Posterior cingulate gyrus (tissue), 11 donors: Measurements from ENCODE around the gene MMP24OS.

Experiments used
- DNase-seq, 10 donors: peaks; one replicate each; pipeline versions ENCODE4 v3.0.0 to v3.0.0-alpha.2; 2020 to 2021; ENCODE audit warnings: mixed read lengths in 3 of 10
- intact Hi-C: fragments of 100-400 bp; cut with DNase I; formaldehyde crosslinking; loops from one replicate; pipeline ENCODE4 v1.15.1; 2023

The MMP24OS gene

GRCh38 chr20:35293303-35294292 is 15.7 kb upstream of the MMP24OS start:
- intact Hi-C loops = no loop called here
- peak in 2 of 10 donors; percentile 14 to 52 for DNase-seq

DNA sequence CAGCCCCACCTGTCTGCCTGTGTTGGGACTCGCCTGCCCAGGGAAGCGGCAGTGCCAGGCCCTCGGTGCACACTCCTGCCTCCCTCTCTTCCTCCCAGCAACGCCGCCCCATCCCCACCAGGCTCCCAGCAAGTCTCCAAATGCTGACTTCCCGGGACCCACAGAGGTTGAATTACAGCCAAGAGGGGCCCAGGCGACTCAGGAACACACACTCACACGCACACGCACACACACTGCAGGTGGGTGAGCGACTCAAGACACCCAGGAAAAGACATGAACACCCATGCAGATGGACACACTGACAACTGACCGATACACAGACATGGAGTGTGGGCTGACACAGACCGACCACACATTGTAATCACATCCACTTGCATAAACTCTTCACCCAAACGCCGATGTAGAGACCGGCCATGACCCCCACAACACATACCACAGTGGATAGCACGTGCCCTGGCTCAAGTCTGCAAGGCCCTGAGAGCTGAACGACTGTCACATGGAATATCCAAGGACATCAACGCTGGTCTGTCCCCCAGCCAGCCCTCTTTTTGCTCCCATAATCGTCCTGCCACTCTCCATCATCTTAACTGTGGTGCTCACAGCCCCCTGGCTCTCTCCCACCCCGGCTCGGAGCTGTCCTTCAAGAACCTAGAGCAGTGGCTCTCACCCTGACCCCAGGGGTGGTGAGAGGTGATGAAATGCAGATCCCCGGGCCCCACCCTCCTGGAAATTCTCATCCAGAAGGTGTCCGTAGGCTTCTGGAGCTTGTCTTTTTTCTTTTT is 14.8 kb upstream of the MMP24OS start:
- intact Hi-C loops = no loop called here
- peak in 2 of 10 donors; percentile 55 to 67 for DNase-seq

GRCh38 chr20:35291654-35292503 is 14.0 kb upstream of the MMP24OS start, which contains the start of gene FAM83C:
Gene FAM83C (minus strand): TSS chr20:35292425. CDS start chr20:35292304, 121 bp downstream.
- peak in 2 of 10 donors; percentile 69 to 72 for DNase-seq
- intact Hi-C loops = no loop called here

- intact Hi-C loops = no loop called here
- peak in 2 of 10 donors; percentile 51 to 65 for DNase-seq
These were observed 13.0 kb upstream of the MMP24OS start for GRCh38 chr20:35290887-35291417.

- intact Hi-C loops = no loop called here
- DNase-seq = peak in 1 of 10 donors; percentile 28
These were observed 12.4 kb upstream of the MMP24OS start for GRCh38 chr20:35290186-35290886.

DNA sequence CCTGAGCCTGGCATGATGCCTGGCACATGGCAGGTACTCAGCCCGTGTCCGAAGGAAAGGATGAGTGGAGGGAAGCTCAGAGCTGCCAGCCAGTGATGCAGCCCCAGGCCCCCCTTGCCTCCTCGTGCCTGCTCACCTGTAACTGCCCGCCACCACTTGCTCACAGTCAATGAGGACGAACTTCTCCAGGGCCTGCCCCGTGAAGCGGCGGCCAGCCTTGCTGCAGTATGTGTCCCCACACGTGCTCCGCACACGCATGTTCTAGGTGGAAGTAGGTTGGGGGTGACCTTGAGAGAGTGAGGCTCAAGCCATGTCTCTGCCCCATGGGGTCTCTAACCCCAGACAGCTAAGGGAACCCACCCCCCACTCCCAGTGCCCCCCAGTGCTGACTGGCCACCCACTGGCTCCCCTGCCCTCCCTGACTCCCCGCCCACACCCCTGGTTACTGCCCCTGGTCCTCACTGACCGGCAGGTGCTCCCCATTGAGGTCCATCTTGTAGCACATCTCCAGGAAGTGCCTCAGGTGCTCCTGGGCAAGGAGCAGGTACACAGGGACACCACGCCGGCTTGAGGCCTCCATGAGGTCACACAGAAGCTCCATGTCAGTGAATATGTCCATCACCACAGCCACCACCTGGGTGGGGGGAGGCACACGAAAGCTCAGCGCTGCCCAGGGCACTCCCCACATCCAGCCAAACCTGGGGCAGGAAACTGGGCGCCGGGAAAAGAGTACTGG is 10.6 kb upstream of the MMP24OS start:
- peak in 1 of 10 donors; percentile 54 for DNase-seq
- intact Hi-C loops = no loop called here

- peak in 2 of 10 donors; percentile 36 to 48 for DNase-seq
- intact Hi-C loops = no loop called here
These were observed 9.8 kb upstream of the MMP24OS start for GRCh38 chr20:35287509-35288324.

DNA sequence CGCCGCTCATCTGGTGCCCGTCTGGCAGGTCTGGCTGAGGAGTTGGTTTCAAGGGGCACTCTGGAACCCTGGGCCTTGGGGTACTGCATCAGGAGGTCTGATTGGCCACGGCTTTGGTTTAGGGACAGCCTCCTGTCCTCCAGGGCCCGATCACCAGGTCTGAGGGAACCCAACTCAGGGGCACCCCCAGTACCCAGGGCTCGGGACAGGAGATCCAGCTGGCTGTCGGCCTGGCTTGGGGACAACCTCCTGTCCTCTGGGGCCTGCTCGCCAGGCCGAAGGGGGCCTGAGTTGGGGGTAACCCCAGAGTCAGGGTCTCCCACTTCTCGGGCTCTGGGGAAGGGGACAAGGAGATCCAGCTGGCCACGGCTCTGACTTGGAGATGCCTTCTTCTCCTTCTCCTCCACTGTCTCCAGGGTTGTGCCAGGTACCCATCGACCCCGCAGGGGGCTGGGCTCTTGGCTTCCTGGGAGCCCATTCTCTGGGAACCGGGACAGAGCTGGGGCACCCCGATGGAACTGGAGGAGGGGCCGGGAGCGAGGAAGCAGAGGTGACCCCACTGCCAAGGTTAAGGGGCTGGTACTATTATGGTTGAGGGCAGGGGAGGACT is 9.1 kb upstream of the MMP24OS start:
- intact Hi-C loops = no loop called here
- peak in 1 of 10 donors; percentile 74 for DNase-seq

- intact Hi-C loops = no loop called here
- DNase-seq = peak in 2 of 10 donors; percentile 66 to 69
These were observed 8.4 kb upstream of the MMP24OS start for GRCh38 chr20:35286077-35286898.

DNA sequence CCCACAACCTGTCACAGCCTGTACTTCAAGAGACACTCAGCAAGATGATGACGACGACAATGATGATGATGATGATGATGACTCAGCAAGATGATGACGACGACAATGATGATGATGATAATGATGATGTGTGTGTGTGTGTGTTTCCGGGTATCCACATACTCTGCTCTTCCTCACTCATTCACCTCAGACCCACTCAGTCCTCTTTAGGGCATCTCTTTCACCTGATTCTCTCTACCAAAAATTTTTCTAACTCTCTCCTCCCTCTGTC is 7.8 kb upstream of the MMP24OS start:
- DNase-seq = no peak
- intact Hi-C loops = no loop called here

GRCh38 chr20:35284992-35285805 is 7.3 kb upstream of the MMP24OS start:
- intact Hi-C loops = no loop called here
- peak in 3 of 10 donors; percentile 15 to 69 (median 26) for DNase-seq

- intact Hi-C loops = no loop called here
- peak; percentile 61 to 97 (median 83) for DNase-seq
These were observed 6.5 kb upstream of the MMP24OS start, which contains the start of gene EIF6 for GRCh38 chr20:35284267-35284991. Gene EIF6 (minus strand): TSS chr20:35284772. CDS start chr20:35284487, 285 bp downstream.

- DNase-seq = no peak
- intact Hi-C loops = no loop called here
These were observed 5.7 kb upstream of the MMP24OS start for GRCh38 chr20:35283441-35284266.

DNA sequence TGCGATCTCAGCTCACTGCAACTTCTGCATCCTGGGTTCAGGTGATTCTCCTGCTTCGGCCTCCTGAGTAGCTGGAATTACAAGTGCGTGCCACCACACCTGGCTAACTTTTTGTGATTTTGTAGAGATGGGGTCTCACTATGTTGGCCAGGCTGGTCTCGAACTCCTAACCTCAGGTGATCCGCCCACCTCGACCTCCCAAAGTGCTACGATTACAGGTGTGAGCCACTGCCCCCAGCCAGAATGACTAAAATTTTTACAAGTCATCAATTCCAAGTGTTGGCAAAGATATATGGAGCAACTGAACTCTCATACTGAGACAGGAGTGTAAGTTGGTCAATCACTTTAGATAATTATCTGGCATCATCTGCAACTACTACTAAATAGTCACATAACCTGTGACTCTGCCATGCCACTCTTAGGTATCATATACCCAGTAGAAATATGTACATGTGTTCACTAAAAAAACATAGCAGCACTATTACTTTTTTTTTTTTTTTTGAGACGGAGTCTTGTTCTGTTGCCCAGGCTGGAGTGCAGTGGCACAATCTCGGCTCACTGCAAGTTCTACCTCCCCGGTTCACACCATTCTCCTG is 3.7 kb upstream of the MMP24OS start:
- intact Hi-C loops = no loop called here

More for the DNA sequence above, 3.7 kb upstream of the MMP24OS start:
- peak in 1 of 10 donors; percentile 12 for DNase-seq
